GM19372 (cell line): ENCODE results near the gene SLC9A9.
A peak's percentile ranks its signal among the peaks of the same experiment; 100 is the strongest.

ENCODE experiments used
- ATAC-seq: cut with Tn5 transposase; IDR thresholded peaks from one replicate; pipeline ENCODE4 v1.9.1; 2021; ENCODE audit warnings: mild to moderate bottlenecking, low read depth, moderate library complexity; ENCODE audit not compliant: unreplicated experiment

Gene SLC9A9

DNA sequence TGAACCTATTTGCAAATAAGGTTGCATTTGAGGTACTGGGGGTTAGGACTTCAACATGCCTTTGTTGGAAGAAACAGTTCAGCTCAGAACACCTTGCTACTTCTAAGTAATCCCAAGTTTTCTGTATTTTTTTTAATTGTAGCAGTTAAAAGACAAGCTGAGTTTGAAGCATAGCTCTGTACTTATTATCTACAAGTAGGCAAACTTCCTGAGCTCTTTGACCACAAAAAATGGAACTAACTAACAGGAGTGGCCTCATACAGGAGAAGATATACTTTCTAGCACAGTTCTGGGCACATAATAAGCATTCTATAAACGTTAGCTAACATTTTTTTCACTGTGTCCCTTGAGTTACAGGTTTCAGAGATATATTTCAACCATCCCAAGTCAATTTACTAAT lies 569.5 kb downstream of the SLC9A9 start:
- ATAC-seq = no peak

DNA sequence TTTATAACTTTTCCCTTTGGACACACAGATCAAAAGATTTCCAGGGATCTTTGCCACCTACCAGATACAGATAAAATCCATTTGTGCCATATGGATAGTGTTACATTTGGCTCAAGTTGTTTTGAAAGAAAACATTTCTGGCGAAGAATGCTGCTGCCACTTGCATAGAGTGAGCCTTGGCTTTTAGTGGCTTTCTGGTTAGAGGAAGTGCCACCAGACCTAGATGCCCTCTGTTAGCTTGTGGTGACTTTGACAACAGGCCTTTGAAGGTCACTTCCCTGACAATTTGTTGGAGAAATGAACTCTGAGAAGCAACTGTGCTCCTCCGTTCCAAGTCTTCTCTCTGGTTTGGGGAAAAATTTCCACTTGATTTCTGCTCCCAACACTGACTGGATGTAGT lies 570.7 kb downstream of the SLC9A9 start:
- no peak for ATAC-seq

DNA sequence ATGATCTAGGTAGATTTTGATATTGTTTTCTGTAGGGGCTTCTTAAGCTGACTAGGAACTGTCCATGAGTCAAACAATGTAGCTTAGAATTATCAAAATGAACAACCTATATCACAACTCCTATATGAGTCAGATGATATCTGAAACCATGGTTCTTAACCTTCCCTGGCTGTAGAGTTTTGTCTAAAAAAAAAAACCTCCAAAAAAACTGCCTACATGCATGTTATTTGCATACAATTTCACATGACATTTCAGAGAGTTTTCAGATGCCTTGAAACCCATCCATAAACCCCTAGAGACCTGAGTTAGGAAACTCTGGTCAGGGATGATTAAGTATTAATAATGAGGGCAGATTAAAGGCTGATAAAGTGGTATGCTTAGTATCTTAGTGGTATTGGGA lies 571.7 kb downstream of the SLC9A9 start:
- peak; percentile 71 for ATAC-seq

DNA sequence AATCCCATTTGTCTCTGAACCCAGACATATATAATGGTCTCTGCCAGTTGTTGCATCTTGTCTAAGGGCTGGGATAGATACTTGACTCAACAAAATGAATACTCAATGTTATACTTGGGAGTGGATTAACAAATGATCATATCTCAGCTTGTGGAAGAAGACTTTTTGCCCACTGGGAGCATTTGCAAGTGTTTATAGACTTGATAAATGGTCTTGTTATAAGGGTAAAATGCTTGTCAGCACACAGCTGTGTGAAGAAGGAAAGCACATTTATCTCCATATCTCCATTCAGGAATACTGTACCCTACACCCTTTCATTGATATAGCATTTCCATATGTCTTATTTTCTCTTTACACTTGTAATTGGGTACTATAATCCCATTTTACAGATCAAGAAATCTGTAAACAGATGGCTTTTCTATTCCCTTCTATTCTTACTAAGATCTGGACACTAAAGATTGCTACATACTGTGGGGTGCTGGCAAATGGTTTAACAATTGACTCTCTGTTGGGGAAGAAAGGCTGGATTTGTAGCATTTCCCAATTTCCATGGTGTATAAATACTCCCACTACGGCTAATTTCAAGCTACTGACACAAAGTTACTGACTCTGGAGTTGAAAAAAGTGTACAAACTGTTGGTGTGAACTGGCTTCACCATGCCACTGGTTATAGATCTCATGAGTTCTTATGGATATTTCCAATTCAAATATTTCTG lies 574.1 kb downstream of the SLC9A9 start:
- no peak for ATAC-seq

DNA sequence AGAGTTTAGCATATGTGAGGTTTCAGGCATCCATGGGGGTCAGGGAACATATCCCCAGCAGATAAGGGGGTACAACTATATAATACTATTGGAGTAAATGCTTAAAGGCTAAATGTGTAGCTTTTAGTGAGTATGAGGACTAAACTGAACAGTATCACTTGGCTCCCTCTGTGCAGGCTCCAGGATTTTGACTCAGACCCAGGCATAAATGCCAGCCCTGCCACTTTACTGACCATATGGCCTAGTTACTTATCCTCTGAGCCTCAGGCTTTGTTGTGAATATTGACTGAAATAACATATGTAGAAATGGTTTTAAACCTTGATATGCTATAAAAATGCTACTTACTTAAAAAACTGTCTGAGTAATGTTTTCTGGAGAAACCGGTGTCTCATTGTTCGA lies 577.1 kb downstream of the SLC9A9 start:
- ATAC-seq = no peak

DNA sequence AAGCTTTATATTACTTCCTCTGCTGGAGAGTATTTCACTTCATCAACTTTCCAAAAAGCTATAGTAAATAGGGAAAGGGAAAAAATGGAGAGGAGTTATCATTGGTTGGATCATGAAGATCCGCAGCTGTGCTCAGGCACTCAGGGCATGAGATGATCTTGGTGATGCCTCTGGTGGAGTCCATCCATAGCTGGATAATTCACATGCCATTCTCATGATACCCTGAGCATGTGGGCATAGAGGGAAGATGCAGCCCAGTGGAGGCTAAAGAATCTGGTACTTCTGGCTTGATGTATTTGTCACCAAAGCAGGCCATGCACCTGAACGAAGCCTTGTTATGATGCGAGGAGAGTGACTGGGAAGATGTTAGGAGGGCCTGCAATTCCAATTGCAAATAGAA lies 578.5 kb downstream of the SLC9A9 start:
- no peak for ATAC-seq

DNA sequence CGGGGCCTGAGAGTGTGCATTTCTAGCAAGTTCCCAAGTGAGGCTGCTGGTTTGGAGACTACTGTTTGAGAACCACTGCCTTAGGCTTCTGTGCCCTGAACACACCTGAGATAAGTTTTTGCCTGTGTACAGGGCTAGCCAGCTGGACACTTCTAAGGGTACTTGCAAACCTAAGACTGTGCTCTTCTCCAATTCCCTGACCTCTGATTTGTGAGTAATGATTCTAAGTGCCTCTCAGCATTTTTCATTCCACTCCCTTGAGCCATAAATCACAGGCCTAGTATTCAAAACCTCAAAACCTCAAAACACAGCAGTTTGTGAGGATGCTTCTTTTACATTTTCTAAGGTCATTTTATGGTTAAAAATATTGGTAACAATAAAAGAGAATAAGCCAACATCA lies 580.3 kb downstream of the SLC9A9 start:
- no peak for ATAC-seq

DNA sequence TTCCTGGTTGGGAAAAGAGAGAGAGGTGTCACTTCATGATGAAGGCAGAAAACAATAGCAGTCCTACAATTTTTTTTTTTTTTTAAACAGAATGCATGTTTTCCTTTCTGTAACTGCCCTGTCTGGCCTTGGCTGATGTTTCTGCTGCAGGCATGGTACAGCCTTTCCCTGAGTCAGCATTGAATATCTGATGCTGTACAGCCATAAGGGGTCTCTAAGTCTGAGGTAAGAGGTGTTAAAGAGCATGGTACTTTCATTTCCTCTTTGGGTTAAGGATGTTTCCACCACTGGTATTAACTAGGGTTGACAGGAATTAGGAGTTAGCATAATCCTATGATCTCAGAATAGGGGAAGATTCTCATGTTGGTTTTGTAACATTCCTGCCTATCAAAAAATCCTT lies 581.3 kb downstream of the SLC9A9 start:
- peak; percentile 71 for ATAC-seq

DNA sequence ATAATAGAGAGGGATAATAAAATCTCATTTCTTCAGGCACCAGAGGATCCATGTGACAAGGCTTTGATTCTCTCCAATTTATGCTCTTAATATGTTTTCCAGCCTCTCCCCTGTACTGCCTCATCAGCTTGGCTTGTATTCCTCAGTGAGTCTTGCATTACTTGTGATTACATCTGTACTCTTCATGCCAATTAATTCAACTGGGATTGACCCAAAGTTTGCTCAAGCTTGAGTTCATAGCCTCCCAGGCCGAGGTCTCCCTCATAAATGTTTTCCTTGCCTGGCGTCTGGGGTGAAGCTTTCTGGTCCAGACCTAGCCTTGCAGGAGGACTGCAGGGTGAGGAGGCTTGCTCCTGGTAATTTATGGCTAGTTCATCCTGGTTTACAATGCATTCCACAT lies 581.8 kb downstream of the SLC9A9 start:
- no peak for ATAC-seq

DNA sequence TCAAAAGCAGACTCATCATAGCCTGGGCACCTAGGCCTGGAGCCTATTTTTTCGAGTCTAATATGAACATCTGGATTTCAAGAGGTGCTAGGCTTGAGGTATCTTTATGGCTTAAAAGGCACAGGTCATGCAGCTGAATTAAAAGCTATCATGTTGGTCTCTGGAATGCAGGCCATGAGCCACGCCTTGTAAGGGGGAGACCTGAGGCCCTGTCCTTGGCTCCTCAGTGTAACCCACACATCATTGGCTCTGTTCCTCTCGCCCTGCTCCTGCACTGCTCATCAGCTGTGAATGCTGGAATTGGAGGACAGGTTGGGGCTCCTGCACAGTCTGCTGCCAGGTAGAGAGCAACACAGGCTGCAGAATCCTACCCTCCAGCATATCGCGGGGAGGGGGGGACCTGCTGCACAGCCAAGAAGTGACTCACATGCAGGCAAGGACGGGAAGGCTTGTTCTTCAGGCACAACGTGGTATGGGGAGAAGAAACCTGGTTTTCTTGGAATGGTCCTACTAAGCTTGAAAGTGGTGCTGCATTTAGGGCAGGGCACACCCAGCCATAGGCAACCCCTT lies 582.7 kb downstream of the SLC9A9 start:
- ATAC-seq = no peak

DNA sequence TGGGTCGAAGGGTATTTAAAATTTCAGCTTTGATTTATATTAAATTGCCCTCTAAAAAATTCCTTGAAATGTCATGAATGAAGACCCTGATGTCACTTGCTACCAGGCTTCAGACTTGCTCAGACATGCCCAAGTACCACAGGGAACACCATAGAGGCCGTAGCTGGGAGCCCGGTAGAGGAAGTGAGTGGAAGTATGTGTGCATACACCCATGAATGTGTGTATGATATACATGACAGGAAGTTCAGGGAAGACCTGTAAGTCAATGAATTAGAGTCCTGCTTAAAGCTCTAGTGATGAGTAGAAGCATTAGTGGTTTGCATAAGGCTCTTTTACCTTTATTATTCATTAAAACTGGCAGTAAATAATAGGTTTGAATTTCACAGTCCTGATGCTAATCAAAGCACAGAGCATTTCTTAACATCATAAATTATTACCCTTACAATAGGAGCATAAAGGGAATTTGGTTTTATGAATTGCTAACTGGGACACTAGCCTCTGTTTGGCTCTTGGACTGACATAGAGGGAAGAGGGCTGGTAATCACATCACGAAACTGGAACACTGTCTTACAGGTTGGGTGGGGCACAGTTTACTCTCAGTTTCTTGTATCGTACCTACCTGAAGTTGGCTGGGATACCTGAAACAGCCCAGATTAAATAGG lies 584.3 kb downstream of the SLC9A9 start:
- no peak for ATAC-seq

DNA sequence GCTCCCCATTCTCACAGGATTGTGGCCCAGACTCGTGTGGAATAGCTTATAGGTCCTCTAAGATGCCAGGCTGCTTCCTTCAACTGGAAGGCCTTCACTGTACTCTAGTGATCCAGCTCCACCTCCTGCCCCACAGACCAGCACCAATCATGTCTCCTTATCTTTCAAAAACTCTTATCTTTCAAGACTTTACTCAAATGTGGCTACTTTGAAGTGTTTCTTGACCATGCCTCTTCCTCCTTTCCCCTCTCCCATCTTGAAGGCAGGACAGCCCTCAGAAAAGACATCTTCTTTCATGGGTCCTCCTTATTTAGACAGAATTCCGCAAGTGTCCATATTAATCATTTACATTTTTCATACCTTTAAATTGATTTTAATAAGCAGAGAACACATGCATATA lies 586.4 kb downstream of the SLC9A9 start:
- no peak for ATAC-seq

DNA sequence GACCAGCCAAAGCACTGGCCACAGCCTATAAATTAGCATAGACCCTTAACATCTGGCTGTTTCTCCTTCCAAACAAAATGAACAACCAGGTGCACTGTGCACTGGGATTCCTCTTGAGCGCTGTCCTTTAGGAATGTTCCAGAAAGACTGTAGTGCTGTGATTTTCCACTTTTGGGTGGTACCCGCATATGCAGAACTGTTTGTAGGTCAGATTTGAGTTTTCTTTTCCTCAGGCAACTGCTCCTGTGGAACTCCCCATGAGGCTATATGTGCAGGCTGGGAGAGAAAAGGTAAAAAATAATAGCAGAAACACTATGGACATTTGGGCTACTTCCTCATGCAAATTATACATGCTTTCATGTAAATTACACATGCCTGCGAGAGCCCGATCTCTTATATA lies 589.6 kb downstream of the SLC9A9 start:
- no peak for ATAC-seq

DNA sequence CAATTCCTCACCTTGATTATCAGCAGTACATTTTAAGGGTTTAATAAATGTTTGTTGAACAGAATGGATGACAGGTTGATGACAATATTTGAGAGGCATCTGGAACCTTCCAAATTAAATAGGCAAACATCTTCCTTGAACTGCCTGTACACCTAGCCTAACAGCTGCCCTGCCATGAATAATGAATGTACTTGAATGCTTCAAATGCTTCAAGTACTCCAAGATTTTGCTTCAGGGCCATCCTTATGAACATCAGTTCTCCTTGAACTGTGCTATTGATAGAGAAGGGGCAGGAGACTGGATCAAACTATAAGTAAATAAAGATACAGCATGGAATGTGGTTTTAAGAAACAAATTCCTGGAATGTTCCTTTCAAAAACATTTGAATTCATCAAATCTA lies 591.9 kb downstream of the SLC9A9 start:
- no peak for ATAC-seq

DNA sequence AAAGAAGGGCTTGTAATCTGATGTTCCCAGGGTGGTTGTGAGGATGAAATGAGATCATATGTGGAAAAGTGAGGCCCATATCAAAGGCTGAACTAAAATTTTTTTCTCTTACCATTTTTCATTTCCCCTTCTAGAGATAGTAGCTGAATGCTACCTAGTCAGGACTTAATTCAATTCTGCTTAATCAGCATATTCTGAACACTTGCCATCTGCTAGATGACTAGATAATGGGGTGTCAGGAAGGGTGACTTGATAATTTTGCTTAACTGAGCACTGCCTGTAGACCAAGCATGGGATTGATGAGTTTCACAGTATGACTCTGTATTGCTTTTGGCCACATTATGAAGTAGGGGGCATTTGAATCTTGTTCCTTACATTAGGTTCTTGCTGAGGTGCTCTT lies 592.5 kb downstream of the SLC9A9 start:
- no peak for ATAC-seq

DNA sequence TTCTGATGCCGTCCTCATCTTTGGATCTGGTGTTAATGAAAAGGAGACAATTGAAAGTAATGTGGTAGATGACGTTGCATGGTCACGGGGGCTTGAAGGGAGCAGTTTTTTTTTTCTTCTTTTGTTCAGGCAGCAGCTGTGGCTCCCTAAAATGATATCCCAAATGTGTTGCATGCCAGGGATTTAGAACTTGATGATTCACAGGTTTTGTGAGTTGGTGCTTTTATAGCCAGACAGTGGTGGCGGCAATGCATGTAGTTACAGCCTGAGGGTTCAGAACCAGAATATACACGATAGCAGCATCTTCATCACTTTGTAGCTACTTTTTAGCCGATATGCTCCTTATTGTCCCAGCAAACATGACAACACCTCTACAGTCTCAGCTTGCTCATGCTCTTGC lies 595.3 kb downstream of the SLC9A9 start:
- no peak for ATAC-seq

DNA sequence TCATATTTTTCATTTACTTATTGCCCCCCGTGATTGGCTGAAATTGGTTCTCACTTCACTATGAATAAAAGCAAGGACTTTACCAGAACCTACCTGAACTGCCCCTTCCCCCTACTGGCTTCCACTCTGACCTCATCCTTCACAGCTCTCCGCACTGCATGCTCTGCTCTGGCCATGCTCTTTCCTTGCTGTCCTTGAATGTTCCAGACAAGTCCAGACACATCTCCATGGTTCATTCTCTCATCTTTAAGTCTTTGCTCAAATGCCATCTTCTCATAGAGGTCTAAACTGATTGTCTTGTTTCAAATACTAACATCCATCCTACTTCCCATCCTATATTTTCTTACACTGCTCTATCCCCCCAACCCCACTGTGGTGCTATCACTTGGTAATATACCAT lies 599.3 kb downstream of the SLC9A9 start:
- ATAC-seq = no peak

DNA sequence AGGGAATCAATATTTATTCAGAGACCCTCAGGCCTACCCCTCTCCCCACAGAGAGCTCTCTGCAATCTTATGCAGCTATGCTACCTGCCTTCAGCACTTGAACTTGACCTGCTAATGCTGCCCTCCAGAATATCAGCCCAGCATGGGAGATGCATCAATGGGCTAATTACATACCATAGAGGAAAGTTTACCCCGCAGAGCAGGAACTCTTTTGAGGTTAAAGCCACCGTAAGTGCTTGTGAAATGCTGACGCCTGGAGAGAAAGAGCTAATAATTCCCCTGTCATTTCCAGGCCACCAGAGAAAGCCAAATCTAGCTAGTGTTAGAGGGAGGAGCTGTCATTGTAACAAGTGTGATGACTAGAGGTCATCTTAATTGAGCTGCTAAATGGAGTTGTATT lies 601.2 kb downstream of the SLC9A9 start:
- no peak for ATAC-seq

DNA sequence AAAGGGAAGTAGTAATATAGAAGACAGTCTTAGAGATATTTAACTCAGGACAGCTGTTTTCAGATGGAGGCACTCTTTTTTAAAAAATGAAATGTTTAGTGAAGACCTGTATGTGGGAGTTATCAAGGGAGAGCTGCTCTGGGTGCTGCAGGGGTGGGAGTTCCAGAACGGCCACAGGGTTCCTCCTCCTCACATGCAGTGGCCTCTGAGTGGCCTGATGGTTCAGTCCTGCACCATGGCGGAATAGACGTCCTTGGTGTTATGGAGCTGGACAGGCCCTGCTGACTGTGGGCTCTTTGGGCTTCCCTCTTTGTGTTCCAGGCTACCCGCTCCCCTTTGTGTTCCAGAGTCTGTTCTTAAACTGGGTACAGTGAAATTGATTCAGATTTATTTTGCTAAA lies 602.6 kb downstream of the SLC9A9 start:
- ATAC-seq = no peak

DNA sequence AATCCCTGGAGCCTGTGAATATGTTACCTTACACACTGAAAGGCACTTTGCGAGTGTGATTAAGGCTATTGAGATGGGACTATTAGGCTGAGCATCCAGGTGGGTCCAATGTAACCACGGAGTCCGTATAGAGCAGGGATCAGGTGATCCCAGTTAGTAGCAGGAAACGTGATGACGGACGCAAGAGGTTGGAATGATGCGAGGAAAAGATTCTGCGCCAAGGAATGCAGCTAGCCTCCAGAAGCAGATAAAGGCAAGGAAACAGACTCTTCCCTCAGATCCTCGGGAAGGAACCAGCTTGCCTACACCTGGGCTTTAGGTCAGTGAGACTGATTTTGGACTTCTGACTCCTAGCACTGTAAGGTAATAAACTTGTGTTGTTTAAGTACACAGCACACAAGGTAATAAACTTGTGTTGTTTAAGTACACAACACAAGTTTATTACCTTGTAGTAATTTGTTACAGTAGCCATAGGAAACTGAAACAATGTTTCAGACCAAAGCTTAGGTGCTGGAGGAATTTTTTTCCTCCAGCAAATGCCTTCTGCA lies 603.7 kb downstream of the SLC9A9 start:
- ATAC-seq = no peak

DNA sequence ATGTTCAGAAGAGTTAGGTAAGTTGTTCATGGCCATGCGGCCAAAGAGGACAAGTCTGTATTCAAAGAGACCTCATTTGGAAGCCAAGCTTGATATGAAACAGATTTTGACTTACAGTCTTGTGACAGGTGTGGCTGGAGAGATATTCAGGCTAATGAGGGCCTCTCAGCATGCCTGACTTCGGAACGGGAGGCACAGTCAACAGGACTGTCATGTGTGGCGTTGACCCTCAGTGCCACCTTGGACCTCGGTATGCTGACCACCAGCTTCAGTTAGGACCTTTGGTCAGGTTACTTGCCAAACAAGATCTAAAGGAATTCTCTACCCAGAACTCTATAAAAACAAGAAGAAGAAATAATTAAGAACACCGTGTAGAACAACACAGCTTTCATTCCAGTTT lies 604.6 kb downstream of the SLC9A9 start:
- no peak for ATAC-seq

DNA sequence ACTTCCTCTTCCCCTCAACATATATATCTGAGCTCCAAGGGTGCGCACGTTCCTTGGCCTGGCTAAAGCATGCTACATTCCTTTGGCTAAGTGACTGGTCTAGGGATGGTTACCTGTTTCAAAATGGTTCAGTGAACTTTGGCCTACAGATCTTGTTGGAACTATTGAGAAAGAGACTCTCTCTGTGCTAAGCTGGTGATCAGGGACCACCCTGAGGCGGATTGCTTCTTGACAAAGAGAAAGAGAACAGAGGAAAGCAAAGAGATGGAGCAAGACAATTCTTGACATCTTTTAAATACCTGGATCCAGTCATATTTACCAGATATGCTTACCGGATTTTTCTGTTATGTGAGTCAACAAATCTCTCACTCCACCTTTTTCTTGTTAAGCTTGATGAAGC lies 605.6 kb downstream of the SLC9A9 start:
- ATAC-seq = no peak
